ENCODE data around the gene KDM4C.
"Not testable (repeated sequence)": the region's sequence is repeated elsewhere in the genome, so short reads cannot be mapped to it uniquely, and the experiment has no call there.

KDM4C gene

DNA sequence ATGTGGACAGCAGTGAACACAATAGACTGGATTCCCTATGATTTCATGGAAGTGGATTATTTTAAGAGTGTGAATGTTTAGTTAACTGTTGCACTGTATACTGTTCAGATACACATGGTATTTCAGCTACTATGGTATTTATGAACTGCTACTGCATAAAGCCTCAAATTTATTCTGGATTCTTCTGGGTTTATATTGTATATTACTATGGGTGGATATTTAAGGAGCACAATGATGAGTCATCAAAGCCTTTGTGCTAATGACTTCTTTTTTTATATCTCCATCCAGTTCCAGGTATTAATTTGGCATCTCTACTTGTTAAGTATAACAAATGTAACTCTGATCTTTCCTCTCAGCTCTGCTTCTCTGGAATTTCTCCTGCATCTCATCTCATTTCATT, 6.8 kb downstream of the KDM4C start:
- DNase-seq: no peak

DNA sequence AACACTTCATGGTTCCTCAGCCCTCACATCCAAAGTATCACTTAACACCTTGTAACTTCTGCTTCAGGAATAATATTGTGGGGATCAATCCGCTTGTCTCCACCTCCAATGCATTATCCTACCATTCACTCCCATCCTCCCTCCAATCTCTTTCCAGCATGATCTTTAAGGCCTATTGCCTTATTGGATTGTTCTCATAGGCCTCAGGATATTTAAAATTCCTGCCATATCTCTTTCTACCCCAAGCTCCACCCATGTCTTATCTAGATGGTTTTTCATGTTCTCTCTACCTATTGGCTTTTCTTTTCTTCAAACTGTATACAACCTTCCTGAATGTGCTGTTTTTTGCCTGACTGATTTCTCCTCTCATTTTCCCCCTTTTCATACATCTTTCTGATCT, 7.2 kb downstream of the KDM4C start:
- no peak for DNase-seq

DNA sequence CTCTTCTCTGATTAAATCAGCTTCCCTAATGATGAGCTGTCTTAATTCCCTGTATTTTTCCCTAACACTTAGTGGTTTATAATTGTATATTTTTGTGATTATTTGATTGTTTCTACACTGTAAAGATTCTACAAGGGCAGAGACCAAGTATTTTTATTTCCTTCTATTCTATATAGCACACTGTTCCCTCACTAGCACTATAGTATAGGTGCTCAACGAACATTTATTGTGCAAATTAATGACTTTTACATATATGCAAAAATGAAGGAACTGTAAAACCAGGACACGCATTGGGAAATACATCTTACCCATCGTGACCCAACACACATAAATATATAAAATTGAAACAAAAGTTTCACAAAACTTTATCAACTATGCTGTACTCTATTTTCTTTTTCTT, 7.6 kb downstream of the KDM4C start:
- no peak for DNase-seq

DNA sequence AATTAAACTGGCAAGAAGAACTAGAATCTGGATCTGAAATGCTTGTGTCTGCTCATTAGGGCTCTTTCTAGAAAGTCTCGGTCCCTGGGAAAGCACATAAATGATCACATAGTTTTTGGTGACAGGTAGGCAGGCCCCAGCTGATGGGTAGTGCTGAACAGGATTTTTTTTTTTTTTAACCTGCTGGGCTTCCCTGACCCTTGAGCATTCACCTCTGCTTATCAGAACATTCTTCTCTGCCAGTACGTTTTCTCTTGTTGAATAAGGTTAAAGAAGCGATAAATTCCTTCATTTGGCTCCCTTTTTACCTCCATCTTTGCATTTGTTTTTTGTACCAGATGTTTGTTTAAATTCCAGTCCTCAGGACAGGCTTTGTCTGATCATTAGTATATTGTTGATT, 8.8 kb downstream of the KDM4C start:
- no peak for DNase-seq

DNA sequence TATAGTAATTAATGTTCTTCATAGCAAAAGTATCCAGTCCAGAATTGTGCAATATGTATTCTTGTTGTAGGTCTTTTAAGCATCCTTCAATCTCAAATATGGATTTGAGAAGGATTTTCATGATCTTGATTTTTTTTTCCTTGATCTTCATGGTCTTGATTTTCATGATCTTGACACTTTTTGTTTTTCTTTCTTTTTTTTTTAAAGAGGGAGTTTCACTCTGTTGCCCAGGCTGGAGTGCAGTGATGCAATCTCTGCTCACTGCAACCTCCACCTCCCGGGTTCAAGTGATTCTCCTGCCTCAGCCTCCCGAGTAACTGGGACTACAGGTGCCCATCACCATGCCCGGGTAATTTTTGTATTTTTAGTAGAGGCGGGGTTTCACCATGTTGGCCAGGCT, 10.8 kb downstream of the KDM4C start:
- DNase-seq: not testable (repeated sequence)

DNA sequence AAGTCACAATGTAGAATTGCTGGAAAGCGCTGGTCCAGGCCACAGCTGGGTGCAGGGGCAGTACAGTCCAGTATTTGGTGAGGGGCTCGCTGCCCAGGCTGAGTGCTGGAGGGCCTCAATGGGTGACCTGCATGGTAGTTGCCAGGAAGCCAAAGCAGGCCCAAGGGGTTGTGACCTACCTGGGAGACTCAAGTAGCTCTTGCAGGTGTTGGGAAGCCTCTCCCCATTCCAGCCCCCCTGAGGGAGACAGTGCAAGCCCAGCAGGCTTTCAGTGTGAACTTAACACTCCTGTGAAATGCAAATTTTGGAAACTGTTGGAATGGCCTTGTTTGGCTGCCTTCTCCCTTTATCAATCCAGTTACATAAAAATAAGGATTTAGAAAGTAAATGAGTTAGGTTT, 13.9 kb downstream of the KDM4C start:
- DNase-seq: no peak

DNA sequence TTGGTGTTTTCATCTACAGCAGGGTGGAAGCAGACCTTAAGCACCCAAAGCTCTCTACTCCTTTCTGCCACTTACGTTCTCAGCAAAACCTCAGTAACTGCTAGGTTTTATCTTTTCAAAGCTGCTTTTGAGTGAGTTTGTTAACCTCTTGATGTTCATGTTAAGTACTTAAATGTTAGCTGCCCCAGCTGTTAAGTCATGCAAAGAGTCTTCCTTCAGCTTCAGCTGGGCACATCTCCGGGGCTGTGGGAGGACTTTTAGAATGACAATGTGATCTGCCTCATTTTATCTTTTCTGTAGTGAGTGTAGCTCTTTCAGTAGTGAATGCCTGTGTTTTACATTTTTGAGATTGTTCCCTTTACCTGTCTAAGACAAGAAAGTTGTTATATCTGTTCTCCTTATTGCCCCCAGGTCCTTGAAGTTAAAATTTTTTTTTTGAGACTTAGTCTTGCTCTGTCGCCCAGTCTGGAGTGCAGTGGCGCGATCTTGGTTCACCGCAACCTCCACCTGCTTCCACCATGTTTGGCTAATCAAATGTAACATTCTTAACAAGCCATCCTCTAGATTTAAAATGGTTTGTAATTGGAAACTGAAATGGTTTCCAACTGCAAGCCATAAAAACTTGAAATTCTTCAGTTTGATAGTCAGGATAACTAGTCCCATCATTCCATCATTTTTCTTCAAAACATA, 19.6 kb downstream of the KDM4C start:
- no peak for DNase-seq

DNA sequence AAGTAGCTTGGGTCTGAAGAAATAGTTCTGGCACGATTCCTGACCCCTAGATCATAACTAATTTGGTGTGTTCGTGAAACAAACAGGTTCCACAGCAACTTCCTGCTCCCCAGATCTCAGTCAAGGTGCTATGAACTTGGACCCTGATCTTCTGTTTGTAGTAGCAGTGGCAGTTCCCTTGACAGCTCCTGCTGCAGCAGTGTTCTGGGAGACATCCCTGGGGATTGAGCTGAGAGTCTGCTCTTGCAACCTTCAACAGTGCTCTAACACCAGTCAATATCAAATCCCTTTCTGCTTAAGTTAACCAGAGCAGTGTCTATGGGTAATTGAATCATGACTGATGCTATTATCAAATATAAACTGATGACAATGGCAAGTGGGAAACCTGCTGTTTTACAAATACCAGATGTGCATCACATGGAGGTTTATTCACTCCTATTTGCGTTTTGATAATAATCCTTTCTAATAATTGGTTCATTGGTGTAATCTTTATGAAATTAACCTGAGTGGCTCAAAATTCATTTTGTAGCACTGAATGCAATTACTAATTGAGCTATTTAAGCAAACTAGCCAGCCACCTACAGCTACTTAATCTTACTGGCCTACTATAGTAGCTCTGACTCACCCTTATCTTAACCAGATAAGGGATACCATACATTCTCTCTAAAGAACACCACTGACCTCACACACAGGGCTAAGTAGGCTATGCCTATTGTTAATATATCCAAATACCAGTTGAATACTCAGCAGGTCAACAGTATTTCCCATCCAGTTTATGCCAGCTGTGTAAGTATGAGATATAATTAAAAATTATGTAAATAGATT, 21.9 kb downstream of the KDM4C start:
- no peak for DNase-seq

DNA sequence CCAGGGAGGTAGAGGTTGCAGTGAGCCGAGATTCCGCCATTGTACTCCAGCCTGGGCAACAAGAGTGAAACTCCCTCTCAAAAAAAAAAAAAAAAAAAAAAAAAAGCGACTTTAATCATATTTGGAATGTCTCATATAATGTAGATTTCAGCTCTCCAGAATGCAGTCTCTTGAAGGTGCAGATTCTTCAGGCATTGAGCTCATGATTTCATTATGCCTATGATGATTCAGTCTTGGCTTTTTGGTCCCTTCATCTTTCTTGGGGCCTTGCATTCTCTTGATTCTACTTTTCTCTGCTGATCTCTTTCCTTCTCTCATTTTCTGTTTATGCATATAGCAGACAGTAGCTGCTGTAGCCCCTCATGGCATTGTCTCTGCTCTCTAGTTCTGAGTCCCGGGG, 22.9 kb downstream of the KDM4C start:
- no peak for DNase-seq

DNA sequence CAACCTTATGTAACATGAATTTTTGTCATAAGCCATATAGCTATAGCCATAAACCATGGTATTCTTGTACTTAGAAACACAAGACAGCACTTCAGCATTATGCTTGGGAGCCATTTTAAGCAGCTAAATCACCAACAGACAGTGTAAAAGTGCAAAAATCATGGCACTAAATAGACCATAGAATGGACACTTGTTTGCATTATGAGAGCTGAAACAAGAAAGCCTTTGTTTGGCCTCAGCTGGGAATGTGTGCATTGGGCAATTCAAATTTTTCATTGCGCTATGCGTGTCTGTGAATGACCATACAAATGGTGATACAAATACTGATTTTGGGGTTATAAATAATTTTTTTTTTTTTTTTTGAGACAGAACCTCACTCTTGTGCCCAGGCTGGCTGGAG, 23.7 kb downstream of the KDM4C start:
- DNase-seq: no peak

DNA sequence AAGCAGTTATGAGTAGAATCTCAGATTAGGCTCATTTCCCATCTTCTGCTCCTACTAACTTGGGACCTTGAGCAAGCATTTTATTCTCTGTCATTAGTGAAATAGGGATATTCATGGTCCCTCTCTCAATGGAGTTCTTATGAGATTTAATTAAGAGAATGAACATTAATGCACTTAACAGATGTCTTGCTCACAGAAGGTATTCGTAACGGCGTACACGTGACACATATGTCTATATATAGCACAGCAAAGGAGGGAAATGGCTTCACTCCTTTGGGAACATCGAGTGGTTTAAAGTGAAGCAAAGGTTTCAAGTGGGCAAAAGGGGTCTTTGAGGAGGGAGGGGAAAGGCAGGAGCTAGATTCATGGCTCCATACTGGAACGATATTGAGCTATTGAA, 24.6 kb downstream of the KDM4C start:
- no peak for DNase-seq

DNA sequence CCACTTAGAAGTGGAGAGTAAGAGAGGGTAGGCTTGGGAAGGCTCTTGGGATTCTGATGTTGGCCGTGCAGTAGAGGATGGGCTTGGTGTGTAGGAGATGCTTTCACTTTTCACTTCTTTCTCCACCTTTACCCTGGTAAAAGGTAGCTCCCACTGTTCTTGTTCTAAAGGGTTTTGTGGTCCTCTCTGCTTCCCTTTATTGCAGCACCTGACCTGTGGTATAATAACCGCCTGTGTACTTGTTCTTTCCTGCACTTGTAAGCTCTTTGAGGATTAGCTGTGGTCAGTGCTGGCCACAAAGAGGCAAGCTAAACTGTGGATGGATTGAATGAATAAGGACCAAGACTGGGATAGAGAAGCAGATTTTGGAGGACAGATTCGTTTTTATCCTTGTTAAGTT, 25.2 kb downstream of the KDM4C start:
- DNase-seq: no peak

DNA sequence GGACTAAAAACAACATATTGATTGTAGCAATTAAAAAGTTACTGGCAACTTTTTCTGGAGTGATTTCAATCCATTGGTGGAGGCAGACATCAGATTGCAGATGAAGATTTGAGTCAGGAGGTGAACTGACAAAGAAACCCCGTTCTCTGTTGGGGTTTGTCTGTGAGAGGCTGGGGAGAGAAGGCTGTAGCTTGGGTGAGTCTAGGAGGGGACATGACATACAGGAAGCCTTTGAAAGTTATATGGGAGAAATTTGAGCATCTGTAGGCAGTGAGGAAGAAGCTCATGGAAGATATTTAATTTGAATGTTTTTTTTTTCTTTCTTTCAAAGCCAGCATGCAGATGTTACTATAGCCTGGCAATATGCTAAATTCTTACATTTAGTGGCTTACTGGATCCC, 26.0 kb downstream of the KDM4C start:
- DNase-seq: no peak

DNA sequence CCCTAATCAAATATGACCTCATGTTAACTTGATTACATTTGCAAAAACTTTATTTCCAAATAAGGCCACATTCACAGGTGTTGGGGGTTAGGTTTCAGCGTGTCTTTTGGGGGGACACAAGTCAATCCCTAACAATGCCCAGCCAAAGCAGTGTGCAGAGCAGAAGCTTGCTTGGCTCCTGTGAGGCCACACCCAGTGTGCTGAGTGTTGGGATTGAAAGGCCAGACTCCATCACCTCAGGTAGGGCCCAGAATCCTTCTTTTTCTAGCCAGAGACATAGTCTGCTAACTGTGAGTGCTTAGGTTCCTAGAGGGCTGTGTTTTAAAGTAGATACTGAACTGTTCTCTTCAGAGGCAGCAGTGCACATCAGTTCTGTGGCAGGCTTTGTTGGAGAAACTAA, 27.9 kb downstream of the KDM4C start:
- DNase-seq: no peak

DNA sequence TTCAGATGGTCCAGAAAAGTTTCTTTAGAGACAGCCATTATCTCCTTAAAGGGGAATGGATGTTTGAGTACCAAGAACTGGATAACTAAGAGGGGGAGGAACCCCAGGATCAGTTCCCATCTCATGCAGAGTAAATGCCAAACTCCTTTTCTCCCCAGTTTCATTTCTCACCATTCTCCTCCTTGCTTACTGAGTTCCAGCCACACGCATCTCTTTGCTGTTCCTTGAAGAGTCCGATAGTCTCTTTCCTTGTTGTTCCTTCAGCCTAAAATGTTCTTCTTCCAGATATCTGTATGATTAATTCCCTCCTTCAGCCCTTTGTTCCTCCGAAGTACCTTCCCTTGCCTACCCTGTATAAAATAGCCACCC, 30.0 kb downstream of the KDM4C start:
- no peak for DNase-seq

DNA sequence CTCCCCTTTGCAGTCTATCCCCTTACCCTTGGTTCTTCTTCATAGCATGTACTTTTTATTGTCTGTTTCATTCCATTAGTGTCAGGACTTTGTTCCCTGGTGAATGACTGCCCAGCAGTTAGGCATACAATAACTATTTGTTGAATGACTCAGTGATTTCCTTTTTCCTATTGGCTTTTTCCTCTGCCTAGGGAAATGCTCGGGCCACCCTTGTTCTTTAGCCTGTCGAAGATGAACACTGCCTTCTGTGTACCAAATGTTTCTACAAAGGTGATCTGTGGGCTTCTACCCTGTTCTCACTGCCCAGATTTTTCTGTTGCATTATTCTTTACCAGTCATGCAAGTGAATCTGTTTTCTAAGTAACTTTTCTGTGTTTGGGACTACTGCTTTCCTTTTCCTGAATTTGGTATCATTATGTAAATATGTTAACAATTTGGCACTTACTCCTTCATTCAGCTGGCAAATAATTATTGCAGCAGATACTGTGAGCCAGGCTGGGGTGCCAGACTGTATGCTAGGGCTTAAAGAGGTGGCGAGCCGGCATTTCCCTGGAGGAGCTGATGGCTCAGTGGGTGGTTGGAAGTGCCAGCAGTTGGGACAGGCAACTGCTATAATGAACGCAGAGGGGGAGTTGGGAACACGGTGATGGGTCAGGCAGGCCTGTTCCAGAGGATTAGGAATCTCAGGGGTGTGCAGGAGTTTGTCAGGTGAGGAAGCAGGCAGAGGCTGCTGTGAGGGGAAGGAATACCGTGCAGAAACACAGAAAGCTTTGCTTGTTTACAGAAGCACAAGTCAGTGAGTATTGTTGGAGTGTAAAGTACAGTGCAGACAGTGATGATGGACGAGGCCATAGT, 30.6 kb downstream of the KDM4C start:
- DNase-seq: peak; percentile 42

DNA sequence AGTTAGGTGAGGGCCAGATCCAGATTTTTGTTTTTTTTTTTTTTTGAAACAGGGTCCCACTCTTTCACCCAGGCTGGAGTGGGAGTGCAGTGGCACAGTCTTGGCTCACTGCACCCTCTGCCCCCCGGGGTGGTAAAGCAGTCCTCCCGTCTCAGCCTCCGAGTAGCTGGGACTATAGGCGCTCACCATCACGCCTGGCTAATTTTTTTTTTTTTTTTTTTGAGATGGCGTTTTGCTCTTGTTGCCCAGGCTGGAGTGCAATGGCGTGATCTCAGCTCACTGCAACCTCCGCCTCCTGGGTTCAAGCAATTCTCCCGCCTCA, 31.2 kb downstream of the KDM4C start:
- not testable (repeated sequence) for DNase-seq

DNA sequence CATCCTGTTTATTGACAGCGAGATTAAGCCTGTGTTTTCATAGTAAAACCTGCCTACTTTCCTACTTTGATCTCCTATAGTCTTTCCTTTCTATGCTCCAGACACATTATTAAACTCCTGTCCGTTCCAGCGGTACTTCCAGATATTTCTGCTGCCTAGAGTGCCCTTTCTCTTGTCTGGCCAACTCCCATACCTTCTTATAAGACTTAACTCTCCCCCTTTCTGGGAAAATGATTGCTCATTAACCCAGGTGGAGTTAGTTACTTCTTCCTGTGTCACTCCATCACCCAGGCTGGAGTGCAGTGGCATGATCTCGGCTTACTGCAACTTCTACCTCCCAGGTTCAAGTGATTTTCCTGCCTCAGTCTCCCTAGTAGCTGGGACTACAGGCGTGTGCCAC, 33.1 kb downstream of the KDM4C start:
- no peak for DNase-seq

DNA sequence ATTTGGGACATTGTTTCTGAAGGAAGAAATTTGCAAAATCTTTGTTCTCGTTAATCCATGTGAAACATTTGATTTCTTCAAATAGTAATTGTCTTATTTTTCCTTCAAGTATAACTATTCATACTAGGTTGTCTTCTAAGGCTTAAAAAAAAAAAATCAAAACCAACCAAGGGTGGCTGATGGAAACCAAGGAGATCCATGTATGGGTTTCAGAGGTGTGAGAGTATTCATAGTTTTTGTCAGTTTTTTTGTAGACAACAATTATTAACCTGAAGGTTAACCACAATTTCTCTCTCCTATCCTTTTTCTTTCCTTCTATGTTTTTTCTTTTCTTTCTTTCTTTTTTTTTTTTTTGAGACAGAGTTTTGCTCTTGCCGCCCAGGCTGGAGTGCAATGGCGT, 35.4 kb downstream of the KDM4C start:
- DNase-seq: no peak

DNA sequence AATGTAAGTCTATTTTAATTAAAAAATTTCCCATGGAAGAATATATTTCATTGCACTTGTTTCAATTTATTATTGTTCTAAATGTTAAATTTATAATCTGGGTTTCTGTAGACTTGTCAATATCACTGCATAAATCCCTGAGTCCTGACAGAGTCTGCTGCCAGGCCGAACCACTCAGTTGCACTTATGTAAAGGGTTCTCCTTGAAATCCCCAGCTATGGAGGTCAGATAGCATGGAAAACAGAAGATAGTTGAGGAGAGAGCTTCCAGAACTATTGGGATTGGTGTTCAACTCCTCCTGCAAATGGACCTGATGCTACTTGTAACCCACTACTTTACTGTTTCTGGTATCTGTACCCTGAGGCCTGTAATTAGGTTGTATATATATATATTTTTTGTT, 37.2 kb downstream of the KDM4C start:
- no peak for DNase-seq

DNA sequence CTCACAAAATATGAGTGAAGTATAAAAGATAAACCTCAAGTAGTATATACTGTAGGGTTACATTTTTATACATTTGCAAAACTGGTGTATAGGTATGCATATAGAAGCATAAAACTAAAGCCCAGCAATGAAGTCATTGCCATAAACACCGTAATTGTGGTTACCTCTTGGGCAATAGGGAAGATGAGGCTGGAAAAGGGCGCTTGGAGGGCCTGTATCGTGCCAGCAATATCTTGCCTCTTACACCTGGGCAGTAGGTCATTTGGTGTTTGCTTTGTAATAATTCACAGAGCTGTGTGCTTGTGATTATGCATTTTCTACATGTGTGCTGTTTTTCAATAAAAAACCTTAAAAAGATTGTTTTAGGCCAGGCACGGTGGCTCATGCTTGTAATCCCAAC, 45.2 kb downstream of the KDM4C start:
- DNase-seq: no peak

DNA sequence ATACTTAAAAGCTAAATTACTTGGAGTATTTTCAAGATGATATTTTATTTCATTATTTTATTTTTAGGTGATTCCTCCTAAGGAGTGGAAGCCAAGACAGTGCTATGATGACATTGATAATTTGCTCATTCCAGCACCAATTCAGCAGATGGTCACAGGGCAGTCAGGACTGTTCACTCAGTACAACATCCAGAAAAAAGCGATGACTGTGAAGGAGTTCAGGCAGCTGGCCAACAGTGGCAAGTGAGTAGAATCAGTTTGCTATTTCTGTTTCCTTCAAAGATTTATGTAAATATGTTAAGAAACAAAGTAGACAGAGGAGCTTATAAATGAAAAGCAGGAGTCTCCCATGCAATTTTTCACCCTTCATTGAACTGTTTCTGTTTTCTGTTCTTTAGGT, 47.8 kb downstream of the KDM4C start:
- DNase-seq: no peak

DNA sequence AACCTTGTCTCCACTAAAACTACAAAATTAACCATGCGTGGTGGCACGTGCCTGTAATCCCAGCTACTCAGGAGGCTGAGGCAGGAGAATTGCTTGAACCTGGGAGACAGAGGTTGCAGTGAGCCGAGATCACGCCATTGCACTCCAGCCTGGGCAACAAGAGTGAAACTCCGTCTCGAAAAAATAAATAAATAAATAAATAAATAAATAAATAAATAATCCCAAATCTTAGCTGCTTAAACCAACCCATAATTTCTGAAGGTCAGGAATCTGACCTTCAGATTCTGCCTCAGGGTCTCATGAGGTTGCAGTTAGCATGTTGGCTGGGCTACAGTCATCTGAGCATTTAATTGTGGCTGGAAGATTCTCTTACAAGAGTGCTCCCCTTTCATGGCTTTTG, 48.5 kb downstream of the KDM4C start:
- not testable (repeated sequence) for DNase-seq

DNA sequence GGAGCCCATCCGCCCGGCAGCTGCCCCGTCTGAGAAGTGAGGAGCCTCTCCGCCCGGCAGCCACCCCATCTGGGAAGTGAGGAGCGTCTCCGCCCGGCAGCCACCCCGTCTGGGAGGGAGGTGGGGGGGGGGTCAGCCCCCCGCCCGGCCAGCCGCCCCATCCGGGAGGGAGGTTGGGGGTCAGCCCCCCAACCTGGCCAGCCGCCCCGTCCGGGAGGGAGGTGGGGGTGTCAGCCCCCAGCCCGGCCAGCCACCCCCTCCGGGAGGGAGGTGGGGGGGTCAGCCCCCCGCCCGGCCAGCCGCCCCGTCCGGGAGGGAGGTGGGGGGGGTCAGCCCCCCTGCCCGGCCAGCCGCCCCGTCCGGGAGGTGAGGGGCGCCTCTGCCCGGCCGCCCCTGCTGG, 49.9 kb downstream of the KDM4C start:
- not testable (repeated sequence) for DNase-seq

All from 8988T (cell line).